GM21529 (cell line): ENCODE data around the gene TESK2.

Experiments
- ATAC-seq: cut with Tn5 transposase; IDR thresholded peaks from one replicate; pipeline ENCODE4 v1.9.1; 2021; ENCODE audit not compliant: unreplicated experiment

TESK2 gene

DNA sequence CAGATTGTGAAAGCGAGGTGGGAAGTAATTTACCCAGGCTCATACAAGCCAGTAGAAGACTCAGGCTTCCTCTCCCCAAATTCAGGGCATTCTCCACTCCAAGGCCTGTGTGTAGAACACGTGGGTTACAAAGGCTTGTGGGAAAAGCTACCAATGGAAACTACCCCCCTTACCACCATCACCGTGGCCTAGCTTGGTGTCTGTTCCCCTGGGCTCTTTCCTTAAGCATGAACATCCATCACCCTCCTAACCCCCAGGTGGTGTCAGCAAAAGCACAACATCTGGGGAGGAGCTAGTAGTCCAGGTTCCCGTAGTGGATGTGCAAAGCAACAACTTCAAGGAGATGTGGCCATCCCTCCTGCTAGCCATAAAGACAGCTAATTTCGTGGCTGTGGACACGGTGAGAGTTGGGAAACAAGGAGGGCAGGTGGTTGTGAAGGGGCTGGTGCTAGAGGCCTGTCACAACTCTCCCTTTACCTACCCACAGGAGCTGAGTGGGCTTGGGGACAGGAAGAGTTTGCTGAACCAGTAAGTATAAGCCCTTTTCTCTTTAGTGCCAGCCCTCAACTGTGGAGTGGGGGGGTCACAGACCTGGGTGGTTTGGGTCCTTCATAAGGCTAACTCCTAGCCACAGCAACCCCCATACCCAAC lies 150.0 kb downstream of the TESK2 start:
- no peak for ATAC-seq

DNA sequence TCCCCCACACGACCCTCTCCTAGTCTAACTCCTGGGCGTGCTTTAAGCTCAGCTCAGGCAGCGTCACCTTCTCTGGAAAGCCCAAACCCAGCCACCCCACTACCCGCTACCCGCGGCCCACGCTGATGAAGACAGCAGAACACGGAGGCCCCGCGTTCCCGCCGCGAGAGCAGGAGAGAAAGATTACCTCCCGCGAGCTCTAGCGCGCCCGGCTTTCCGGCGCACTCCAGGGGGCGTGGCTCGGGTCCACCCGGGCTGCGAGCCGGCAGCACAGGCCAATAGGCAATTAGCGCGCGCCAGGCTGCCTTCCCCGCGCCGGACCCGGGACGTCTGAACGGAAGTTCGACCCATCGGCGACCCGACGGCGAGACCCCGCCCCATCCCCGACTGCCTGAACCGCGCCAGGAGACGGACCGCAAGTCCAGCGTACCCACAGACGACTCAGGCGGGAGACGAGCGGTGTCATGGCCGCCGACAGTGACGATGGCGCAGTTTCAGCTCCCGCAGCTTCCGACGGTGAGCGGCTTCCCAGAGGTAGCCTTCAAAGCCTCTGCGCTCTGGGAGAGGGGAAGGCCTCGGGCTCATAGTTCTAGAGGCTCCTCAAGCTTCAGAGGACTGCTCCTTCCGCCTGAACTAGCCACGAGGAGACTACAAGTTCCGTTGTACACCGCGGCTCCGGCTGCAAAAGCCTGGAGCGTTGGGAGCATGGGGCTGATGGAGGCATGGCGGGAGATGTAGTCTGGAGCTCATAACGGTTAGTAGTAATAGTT lies 151.0 kb downstream of the TESK2 start, which contains the start of the genes MUTYH and TOE1:
MUTYH (minus strand) TSS at position 652 of the 770 bp plus-strand sequence. CDS start 5,935 bp downstream, outside the sequence.
TOE1 (plus strand) TSS at position 382 of the 770 bp plus-strand sequence; CDS start at position 465, 83 bp downstream.
- peak; percentile 78 for ATAC-seq

GRCh38 chr1:45337630-45338325 lies 153.2 kb downstream of the TESK2 start:
- no peak for ATAC-seq

GRCh38 chr1:45335855-45336324 lies 155.1 kb downstream of the TESK2 start:
- ATAC-seq, result no peak

- ATAC-seq, result no peak
Observed at GRCh38 chr1:45334308-45335245, 156.4 kb downstream of the TESK2 start.

DNA sequence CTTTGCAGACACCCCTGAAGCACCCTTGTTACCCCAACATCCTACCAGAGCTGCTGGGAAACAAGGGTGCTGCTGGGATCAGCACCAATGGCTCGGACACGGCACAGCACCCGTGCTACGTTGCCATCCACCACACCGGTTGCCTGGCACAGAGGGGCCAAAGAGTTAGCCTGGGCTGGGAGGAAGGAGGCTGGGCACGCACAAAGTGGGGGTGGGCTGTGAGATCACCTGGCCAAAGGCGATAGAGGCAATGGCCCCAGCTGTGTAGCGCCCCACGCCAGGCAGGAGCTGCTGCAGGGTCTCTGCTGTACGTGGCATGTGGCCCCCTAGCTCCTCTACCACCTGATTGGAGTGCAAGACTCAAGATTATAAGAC lies 158.6 kb downstream of the TESK2 start:
- ATAC-seq, result no peak

GRCh38 chr1:45331436-45332345 lies 159.3 kb downstream of the TESK2 start:
- ATAC-seq, result no peak

DNA sequence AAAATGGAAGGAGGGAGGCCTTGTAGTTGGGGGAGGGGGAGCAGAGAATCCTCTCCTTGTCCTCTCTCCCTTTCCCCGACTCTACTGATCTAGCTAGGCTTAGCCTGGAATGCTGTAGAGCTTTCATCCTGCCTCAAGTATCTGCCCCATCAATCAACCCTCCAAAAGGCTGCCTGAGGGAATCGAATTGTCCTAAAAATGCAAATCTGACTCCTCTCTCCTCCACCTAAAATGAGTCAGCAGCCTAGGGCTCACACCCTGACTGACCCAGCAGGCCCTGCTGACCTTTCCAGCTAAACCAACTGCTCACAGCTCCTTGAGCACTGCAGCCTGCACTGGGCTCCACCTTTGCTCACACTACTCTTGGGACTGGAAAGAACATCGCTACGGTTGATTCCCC lies 161.5 kb downstream of the TESK2 start:
- no peak for ATAC-seq

GRCh38 chr1:45328680-45329079 lies 162.3 kb downstream of the TESK2 start:
- ATAC-seq, result no peak

DNA sequence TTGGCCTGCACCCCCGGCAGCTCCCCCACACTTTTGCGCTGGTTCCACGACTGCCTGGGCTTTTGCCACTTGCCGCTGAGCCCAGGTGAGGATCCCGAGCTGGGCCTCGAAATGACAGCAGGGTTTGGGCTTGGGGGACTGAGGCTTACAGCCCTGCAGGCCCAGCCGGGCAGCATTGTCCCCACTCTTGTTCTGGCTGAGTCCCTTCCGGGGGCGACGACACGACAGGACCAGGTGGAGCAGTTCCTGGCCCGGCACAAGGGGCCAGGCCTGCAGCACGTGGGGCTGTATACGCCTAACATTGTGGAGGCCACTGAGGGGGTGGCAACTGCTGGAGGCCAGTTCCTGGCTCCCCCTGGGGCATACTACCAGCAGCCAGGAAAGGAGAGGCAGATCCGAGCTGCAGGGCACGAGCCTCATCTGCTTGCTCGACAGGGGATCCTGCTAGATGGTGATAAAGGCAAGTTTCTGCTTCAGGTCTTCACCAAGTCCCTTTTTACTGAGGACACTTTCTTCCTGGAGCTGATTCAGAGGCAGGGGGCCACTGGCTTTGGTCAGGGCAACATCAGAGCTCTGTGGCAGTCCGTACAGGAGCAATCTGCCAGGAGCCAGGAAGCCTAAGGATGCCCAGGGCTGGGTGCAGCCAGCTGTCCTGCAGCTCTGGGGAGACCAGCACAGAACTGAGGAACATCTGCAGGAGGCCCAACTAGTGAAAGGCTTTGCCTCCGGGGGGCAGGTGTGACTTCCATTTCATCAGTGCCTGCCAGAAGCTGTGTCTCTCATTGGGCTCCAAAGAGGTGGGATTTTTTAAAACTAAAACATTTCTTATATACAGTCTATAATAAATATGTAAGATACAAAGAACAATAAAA lies 163.1 kb downstream of the TESK2 start:
- no peak for ATAC-seq

- ATAC-seq, result peak; percentile 59
Observed at GRCh38 chr1:45326627-45327623, 164.0 kb downstream of the TESK2 start, which contains the start of gene HPDL. Gene HPDL, plus strand, starts transcription at chr1:45326895. Its CDS starts 254 bp downstream, at chr1:45327149.

DNA sequence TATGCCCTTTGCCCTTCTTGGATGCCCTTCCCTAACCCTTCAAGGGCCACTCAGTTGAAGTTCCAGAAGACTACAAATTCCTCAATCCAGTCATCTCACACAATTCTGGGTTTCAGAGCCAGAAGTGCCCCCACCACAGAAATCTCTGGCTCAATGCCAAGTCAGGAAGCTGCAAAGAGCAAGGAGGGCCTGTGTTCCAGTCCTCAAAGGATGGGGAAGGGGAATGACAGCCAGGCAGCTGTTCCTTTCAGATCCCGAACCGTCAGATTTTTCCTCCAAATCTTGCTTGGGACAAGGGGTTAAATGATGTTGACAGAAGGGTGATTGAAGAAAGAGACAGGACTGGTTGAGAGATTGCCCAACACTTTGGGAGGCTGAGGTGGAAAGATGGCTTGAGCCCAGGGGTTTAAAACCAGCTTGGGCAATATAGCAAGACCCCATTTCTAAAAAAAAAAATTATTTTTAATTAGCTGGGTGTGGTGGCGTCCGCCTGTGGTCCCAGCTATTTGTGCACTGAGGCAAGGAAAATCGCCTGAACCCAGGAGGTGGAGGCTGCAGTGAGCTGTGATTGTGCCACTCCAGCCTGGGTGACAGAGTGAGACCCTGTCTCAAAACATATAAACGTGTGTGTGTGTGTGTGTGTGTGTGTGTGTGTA lies 165.0 kb downstream of the TESK2 start:
- no peak for ATAC-seq

DNA sequence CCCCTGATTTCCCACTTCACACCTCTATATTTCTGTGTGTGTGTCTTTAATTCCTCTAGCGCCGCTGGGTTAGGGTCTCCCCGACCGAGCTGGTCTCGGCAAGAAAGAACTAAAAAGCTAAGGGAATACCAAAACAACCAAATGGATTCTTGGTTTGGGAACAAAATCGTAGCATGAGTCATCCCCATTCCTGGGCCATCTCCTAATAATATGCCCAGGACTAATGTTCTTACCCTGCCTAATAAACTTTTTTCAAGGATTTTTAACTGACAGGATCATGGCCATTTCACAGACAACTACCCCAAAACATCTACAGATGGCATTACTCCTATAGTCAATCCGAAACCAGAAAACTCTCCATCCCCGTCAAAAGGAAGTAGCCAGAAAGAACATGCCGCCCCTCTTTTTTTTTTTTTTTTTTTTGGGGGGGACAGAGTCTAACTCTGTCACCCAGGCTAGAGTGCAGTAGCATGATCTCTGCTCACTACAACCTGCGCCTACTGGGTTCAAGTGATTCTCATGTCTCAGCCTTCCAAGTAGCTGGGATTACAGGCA lies 168.4 kb downstream of the TESK2 start:
- ATAC-seq, result no peak

DNA sequence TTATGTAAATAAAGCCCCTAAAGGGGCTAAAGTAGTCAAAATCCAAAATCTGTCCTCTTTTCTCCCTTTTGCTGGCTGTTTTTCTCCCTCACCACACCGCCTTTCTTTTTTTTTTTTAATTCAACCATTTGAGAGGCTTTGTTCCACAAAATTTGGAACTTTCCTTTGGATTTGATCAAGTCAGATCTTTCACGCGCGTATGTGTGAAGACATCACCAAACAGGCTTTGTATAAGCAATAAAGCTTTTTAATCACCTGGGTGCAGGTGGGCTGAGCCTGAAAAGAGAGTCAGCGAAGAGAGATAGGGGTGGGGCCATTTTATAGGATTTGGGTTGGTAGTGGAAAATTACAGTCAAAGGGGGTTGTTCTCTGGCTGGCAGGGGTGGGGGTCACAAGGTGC lies 169.5 kb downstream of the TESK2 start:
- ATAC-seq, result no peak

DNA sequence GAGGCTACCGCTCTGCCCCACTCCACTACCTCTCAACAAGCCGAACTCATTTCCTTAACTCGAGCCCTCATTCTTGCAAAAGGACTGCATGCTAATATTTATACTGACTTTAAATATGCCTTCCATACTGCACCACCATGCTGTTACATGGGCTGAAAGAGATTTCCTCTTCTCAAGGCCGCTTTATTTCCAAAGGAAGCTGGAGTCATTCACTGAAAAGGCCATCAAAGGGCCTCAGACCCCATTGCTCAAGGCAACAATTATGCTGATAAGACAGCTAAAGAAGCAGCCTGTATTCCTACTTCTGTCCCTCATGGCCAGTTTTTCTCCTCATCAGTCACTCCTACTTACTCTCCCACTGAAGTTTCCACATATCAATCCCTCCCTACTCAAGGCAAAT lies 171.2 kb downstream of the TESK2 start:
- ATAC-seq, result no peak

DNA sequence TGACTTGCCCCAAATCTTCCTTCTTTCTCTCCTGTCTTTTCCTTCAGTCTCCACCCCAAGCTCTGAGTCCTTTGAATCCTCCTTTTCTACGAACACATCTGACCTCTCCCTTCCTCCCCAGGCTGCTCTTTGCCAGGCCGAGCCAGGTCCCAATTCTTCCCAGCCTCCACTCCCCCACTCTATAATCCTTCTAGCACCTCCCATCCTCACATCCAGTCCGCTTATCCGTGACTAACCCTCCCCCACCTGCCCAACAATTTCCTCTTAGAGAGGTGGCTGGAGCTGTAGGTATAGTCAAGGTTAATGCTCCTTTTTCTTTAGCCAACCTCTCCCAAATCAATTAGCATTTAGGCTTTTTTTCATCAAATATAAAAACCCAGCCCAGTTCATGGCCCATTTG lies 173.8 kb downstream of the TESK2 start:
- no peak for ATAC-seq
